ENCODE data around the gene PCSK5. TPM values are rescaled to one million over a fixed set of nuclear protein-coding genes. Genes with fewer than 3 reads are reported as not detected.

Gene PCSK5
- total RNA-seq, 2 experiments from 2014 or later, result 1.6 to 1.9 TPM

- ChIA-PET CTCF (no interaction called here), POLR2A (no interaction called here)
Observed at GRCh38 chr9:76109953-76110352, 219.5 kb downstream of the PCSK5 start.

- POLR2A ChIA-PET, result no interaction called here
- CTCF ChIA-PET, result no interaction called here
Observed at GRCh38 chr9:76112151-76112550, 221.7 kb downstream of the PCSK5 start.

DNA sequence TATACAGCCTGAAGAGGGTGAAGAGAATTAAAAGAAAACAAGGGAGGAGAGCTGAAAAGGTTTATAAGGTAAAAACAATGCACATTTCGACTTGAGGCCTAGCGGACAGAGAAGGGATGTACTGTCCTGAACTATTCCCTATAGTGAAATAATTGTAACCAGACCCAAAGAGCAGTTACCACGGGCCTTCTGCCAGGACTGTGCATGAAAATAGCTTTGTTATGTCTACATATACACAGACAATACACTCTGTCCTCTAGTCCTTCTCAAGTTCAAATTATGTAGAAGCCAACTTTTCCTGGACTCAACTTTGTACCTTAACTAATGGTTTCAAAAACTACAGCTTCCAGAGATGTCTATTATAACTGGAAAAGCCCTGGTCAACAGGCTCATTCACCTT lies 223.7 kb downstream of the PCSK5 start:
- CTCF ChIA-PET, result no interaction called here
- POLR2A ChIA-PET, result no interaction called here

DNA sequence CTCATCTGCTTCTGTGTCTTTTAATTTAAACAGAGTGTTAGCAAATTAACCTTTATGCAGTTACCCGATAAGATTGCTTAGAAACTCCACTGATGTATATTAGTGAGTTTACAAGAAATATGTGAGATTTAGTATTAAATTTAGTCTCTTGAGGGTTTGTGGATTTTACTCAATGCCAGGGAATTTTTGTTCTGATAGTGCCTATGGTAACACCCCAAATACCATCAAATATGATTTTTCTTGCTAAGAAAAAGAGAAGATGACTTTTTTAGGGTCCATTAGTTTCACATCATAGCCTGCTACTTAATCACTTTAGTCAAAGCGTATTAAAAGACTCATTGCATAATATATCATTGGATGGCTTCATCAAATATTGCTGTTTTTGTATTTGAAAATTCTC lies 224.9 kb downstream of the PCSK5 start:
- CTCF ChIA-PET, result no interaction called here
- POLR2A ChIA-PET, result no interaction called here

DNA sequence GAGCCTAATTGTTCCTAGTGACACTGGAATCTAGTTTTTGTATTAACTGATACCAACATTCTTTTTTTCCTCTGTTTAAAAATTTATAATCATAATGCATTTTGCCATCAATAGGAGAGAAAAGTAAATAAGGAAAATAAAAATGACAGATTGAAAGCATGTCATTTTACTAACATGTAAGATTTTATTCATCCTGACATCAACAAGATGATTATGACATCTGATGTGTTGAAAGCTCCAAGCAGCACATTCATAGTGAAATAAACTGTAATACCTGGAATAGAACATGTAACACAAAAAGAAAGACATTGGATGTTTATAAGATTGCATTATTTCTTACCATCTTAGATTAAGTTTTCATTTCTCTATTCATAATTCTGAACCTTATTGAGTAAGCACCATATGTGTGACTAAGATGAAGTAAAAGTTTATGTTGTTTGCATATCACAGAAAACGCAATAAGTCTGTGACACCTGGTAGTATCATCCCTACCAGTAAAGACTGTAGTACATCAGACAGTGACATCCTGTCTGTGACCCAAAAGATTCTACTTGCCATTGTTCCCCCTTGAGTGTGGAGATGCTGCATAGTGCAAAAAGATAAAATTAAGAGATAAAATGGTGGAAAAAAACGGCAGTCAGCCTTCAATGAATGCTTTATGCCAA lies 225.6 kb downstream of the PCSK5 start:
- POLR2A ChIA-PET, result no interaction called here
- CTCF ChIA-PET, result no interaction called here

DNA sequence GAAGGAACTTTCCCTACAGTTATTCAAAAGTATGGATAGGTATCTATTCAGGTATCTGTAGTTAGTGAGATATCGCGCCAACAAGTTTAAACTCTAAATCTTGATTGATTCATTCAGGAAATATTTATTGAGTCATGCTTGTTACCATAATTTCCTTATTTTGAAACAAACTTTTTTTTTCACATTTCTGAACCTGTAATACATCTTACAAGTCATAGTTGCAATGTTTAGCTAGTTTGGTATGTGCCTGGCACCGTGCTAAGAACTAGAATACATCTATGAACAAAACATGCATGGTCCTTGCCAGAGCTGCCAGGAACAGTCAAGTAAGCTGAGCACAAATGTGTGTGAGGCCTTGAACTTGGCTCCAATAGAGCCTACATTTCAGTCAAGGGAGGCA lies 226.4 kb downstream of the PCSK5 start:
- POLR2A ChIA-PET, result no interaction called here
- CTCF ChIA-PET, result no interaction called here

DNA sequence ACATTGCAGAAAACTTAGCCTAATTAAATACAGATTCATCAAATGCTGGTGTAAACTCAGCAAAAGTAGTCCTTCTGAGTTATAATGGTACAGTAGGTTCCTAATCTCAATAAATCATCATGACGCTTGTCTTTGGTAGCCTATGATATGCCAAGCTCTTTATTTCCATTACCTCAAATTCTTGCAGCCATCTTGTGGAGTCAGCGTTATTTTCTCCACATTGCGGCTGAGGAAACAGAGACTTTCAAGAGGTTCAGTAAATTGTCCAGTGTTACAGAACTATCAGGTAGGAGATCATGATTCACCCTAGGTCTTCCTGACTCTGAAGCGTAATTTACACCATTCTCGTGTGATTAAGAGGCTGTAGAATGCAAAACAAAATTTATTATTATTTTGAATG lies 237.2 kb downstream of the PCSK5 start:
- POLR2A ChIA-PET, result no interaction called here

DNA sequence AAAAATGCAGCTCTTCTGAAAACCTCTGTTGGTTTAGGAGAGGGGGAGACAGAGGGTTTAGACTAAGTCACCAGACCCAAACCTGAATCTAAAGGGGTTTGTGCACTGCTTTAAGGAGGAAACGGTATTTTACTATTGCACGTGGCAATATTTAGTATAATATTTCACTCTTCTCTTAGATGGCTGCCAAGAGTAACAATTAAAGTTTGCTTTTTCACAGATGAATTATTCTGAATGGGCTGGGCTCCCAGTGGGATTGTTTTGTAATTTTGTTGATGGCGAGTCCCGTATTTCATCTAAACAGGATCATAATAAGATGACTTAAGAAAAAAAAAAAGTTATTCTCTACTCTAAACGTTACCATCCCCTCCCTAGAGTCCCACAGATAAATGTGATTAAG lies 245.4 kb downstream of the PCSK5 start:
- ChIA-PET CTCF (no interaction called here), POLR2A (no interaction called here)

More for the DNA sequence above, 237.2 kb downstream of the PCSK5 start:
- CTCF ChIA-PET, result no interaction called here

- ChIA-PET CTCF (no interaction called here), POLR2A (no interaction called here)
Observed at GRCh38 chr9:76136986-76137385, 246.5 kb downstream of the PCSK5 start.

- ChIA-PET CTCF (no interaction called here), POLR2A (no interaction called here)
Observed at GRCh38 chr9:76137931-76138330, 247.5 kb downstream of the PCSK5 start.

- ChIA-PET POLR2A (no interaction called here), CTCF (no interaction called here)
Observed at GRCh38 chr9:76138360-76138759, 247.9 kb downstream of the PCSK5 start.

DNA sequence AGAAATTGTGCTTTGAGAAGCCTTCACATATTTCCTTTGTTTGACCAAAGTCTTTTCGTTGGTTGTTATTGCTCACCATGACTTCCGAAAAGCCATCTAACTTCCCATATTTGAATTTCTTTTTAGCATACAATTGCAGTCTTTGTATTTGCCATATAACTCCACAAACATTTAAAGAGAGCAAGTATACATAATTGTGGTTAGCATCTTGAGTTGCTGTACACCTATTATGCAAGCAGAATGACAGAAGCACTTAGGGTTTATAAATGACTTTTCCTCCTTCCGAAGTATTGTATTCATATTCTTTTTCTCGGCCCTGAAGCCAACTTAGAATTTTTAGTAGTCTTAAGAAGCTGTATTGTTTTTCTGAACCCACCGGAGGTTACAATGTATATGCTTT lies 253.4 kb downstream of the PCSK5 start:
- ChIA-PET CTCF (no interaction called here), POLR2A (no interaction called here)

GRCh38 chr9:76150013-76150412 lies 259.5 kb downstream of the PCSK5 start:
- ChIA-PET POLR2A (no interaction called here), CTCF (no interaction called here)

DNA sequence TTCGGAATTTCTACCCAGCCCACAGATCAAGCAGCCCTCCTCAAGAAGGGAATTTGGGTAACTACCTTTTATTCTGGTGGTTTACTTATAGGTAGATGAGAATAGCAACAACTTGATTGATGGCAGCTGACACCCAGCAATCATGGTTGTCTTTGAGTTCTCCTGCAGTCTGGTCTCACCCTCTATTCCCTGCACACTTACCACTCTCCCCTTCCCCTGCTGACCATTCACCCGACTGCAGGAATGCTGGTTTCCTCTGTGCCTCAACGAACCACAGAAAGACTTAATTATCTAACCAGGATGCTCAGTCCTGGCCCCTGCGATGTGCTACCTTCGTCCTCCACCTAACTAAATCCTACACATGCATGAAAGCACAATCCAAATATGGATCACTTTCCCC lies 260.8 kb downstream of the PCSK5 start:
- ChIA-PET CTCF (no interaction called here), POLR2A (no interaction called here)

DNA sequence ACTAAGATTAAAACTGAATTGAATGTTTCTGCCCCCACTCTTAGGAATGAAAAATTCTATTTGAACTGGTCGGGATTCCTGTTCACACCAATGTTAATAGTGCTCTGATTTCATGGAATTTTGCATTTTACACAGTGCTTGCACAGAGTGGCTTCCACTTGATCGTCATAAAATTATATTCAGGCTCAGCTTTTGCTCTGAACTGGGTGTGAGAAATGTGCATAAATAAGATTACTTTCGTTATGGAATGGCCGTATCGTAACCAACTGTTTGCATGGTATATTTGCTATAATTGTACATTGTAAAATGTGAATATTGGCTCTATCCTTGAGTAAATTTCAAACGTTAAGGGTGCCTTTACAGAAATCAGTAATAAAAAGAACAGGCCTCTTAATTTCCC lies 262.9 kb downstream of the PCSK5 start:
- ChIA-PET CTCF (no interaction called here), POLR2A (no interaction called here)

DNA sequence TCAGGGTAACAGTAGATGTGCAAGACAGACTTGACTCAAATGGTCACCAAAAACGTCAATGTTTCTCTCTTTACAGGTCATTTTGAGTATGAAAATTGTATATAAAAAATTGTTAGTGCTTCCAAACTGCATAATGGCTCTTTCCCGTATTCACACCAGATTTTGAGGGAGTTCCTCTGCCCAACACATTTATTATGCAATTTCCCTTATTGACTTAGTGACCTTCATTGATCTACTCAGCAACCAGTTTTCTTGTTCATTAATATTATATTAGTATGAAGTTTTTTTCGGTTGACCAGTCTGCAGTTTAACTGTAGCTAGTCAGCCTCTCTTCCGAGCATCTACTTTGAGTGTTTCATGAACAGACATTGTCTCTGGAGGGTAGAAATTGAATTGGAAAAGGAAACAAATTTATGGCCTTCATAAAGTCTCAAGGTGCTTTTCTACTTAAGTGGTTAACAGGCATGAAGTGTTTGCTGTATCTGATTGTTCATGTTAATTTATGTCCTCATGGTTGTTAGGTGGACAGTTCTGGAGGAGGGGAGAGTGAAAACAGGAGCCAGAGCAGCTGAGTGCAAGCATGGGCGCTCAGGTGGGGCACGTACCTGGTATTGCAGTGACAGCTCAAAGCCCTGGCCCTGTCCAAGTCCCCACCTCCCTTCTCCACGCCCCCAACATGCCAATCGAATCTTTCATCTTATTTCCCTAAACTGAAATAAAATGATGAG lies 263.6 kb downstream of the PCSK5 start:
- ChIA-PET CTCF (no interaction called here), POLR2A (no interaction called here)

DNA sequence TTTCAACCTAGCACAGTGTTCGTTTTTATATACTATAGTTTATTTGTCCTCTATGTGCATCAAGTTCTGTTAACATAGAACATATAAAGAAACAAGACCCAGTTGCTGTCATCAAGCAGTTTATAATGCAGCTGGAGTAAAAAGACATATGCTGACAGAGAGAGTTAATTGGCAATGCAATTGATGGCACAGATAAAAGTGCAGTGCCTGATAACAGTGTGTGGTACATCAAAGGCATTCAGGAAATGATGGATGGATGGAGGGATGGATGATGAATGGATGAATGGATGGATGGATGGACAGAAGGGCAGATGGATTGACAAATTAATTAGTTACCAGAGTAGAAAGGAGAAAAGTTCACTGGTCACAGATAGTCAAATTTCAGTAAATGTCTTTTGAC lies 264.9 kb downstream of the PCSK5 start:
- ChIA-PET CTCF (no interaction called here), POLR2A (no interaction called here)

GRCh38 chr9:76158713-76159112 lies 268.2 kb downstream of the PCSK5 start:
- CTCF ChIA-PET, result no interaction called here
- POLR2A ChIA-PET, result no interaction called here

GRCh38 chr9:76159293-76159926 lies 268.9 kb downstream of the PCSK5 start:
- CTCF ChIA-PET, result no interaction called here
- POLR2A ChIA-PET, result no interaction called here

GRCh38 chr9:76161106-76161505 lies 270.6 kb downstream of the PCSK5 start:
- POLR2A ChIA-PET, result interaction anchor here (0.6 kb wide), 1 partner anchor 372 kb away, joined by 3 read pairs; no protein-coding TSS in a partner anchor
- CTCF ChIA-PET, result no interaction called here

DNA sequence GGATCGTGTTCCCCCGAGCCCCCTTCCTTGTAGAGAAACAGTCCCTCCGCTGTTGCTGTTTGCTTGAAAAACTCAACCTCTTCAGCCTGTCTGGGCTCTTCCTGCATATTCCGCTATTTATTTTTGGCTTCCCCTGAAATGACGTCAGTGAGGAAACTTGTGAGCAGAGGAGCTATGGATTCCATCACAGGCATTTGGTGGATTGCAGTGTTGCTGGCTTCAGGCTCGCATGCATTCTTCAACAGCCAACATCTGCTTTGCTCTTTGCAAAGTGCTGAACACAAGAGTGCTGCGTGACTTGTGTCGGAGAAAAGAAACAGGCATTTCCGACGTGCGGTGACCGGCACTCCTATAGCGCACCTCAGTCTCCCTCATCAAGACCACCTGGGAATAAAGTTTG lies 271.1 kb downstream of the PCSK5 start:
- POLR2A ChIA-PET, result interaction anchor here (0.6 kb wide), 1 partner anchor 372 kb away, joined by 3 read pairs; no protein-coding TSS in a partner anchor
- CTCF ChIA-PET, result no interaction called here
